Ovary (tissue), 3 donors: ENCODE measurements around the gene NF1.

Experiments
- CTCF ChIP-seq, 3 donors: fragments of 450-650 bp in 2 of 3; fragments of 200-600 bp in 1 of 3; IDR thresholded peaks; one replicate each; pipeline versions ENCODE4 v1.5.1 to v1.8.0; 2016 to 2022; ENCODE audit warnings: antibody characterized with exemption in 3 of 3, mild to moderate bottlenecking in 1 of 3
- EP300 ChIP-seq: sonication (generic); formaldehyde crosslinking; IDR thresholded peaks from one replicate; pipeline ENCODE4 v1.6.1; 2017; ENCODE audit warnings: antibody characterized with exemption
- POLR2A ChIP-seq: fragments of 450-650 bp; IDR thresholded peaks from one replicate; pipeline ENCODE4 v1.6.1; 2017; ENCODE audit warnings: antibody characterized with exemption, mild to moderate bottlenecking, moderate library complexity
- donor health status: DM: no; HTN: no; CAD: no.

- TF ChIP-seq CTCF (IDR thresholded peaks at IDR 0.05) (no peak), POLR2A (no peak), EP300 (no peak)
Observed at GRCh38 chr17:31100840-31101459, 6.2 kb downstream of the NF1 start.
